Naive thymus-derived CD4-positive, alpha-beta T cell (primary cell): ENCODE measurements around the gene TSGA10. TPM values are rescaled to one million over a fixed set of nuclear protein-coding genes. Genes with fewer than 3 reads are reported as not detected.
"Not testable (repeated sequence)": the region's sequence is repeated elsewhere in the genome, so short reads cannot be mapped to it uniquely, and the experiment has no call there.

Source experiments
- ATAC-seq: fragments of 150-1000 bp; cut with Tn5 transposase; 2 replicates; pipeline ENCODE4 v1.10.0; 2021; ENCODE audit warnings: mild to moderate bottlenecking, moderate library complexity
- CTCF ChIA-PET: fragments of 350-600 bp; sonication (Branson Sonifier 250); formaldehyde crosslinking; loops from one replicate; lab custom pipeline; 2021; ENCODE audit warnings: antibody characterized with exemption; lab: Charles Lee
- POLR2A ChIA-PET: fragments of 350-600 bp; sonication (Branson Sonifier 250); formaldehyde crosslinking; loops from one replicate; lab custom pipeline; 2021; ENCODE audit warnings: antibody characterized with exemption, inconsistent platforms; lab: Charles Lee
- DNase-seq, 9 donors: peaks; one replicate each; pipeline versions ENCODE4 v3.0.0 to v3.0.0-alpha.2; 2020 to 2022; ENCODE audit warnings: mixed read lengths in 1 of 9
- H3K27ac ChIP-seq: one replicate; pipeline ENCODE4 v1.7.0; 2013; ENCODE audit warnings: mild to moderate bottlenecking, low read depth, low read length, moderate library complexity
- H3K27me3 ChIP-seq, 2 donors: one replicate each; pipeline ENCODE4 v1.7.0; 2013; ENCODE audit warnings: low read length in 2 of 2, mild to moderate bottlenecking in 2 of 2, moderate library complexity in 2 of 2; ENCODE audit not compliant: control insufficient read depth in 2 of 2, insufficient read depth in 2 of 2
- H3K36me3 ChIP-seq, 3 experiments: 1 replicate in 2 of 3; 2 replicates in 1 of 3; pipeline ENCODE4 v1.7.0; 2013; ENCODE audit warnings: low read length in 3 of 3, mild to moderate bottlenecking in 3 of 3, moderate library complexity in 1 of 3; ENCODE audit not compliant: insufficient read depth in 3 of 3, control insufficient read depth in 2 of 3
- H3K4me1 ChIP-seq, 2 donors: one replicate each; pipeline ENCODE4 v1.7.0; 2013; ENCODE audit warnings: low read length in 2 of 2, mild to moderate bottlenecking in 2 of 2, moderate library complexity in 1 of 2; ENCODE audit not compliant: control insufficient read depth in 2 of 2, insufficient read depth in 2 of 2
- H3K4me3 ChIP-seq: 2 replicates; pipeline ENCODE4 v1.7.0; 2013; ENCODE audit warnings: mild to moderate bottlenecking, low read length
- H3K9me3 ChIP-seq, 3 experiments: 1 replicate in 2 of 3; 2 replicates in 1 of 3; pipeline ENCODE4 v1.7.0; 2013; ENCODE audit warnings: low read length in 3 of 3; ENCODE audit not compliant: control insufficient read depth in 2 of 3
- H3K27ac Mint-ChIP-seq, 9 donors: one replicate each; pipeline ENCODE4 v1.8.0; 2020 to 2022; ENCODE audit warnings: mixed read lengths in 9 of 9, mild to moderate bottlenecking in 8 of 9, moderate library complexity in 5 of 9, inconsistent platforms in 2 of 9
- H3K27me3 Mint-ChIP-seq, 5 donors: one replicate each; pipeline ENCODE4 v1.8.0; 2021 to 2022; ENCODE audit warnings: mixed read lengths in 5 of 5, mild to moderate bottlenecking in 1 of 5
- H3K36me3 Mint-ChIP-seq, 5 donors: one replicate each; pipeline ENCODE4 v1.8.0; 2020 to 2022; ENCODE audit warnings: mixed read lengths in 5 of 5, mild to moderate bottlenecking in 3 of 5, inconsistent platforms in 1 of 5
- H3K4me1 Mint-ChIP-seq, 7 donors: one replicate each; pipeline ENCODE4 v1.8.0; 2020 to 2022; ENCODE audit warnings: mixed read lengths in 7 of 7, mild to moderate bottlenecking in 3 of 7, inconsistent platforms in 1 of 7
- H3K4me3 Mint-ChIP-seq, 10 donors: one replicate each; pipeline ENCODE4 v1.8.0; 2020 to 2022; ENCODE audit warnings: mild to moderate bottlenecking in 10 of 10, mixed read lengths in 10 of 10, moderate library complexity in 6 of 10, inconsistent platforms in 2 of 10
- H3K9me3 Mint-ChIP-seq, 11 donors: one replicate each; pipeline ENCODE4 v1.8.0; 2020 to 2022; ENCODE audit warnings: mixed read lengths in 11 of 11, mild to moderate bottlenecking in 4 of 11, inconsistent platforms in 1 of 11, moderate library complexity in 1 of 11
- intact Hi-C, 2 donors: fragments of 100-400 bp; cut with micrococcal nuclease; formaldehyde crosslinking; loops; one replicate each; pipeline ENCODE4 v1.15.1; 2023
- polyA plus RNA-seq, 2 donors: library from polyadenylated mRNA; unstranded; fragments of 300-500 nt; fragmentation: Illumina TruSeq; gene quantifications; one replicate each; pipeline ENCODE4 v1.2.3, GENCODE V29; 2021
- total RNA-seq, 6 experiments: library from RNA in 5 of 6; stranded (reverse) in 5 of 6; gene quantifications; 1 replicate in 5 of 6; 2 replicates in 1 of 6; pipeline ENCODE4 v1.2.3 and lab custom pipeline; 2021 to 2026

Gene TSGA10
- total and polyA plus RNA-seq, 7 experiments from 2014 or later, result 3.5 to 31.7 (median 18.6) TPM

- Mint-ChIP-seq H3K9me3 (peaks cover 1 to 34% (median 12%) of the 10 kb centered on the region in 11 donors), H3K27ac (peak overlapping the region in 1 of 9 donors; percentile 80), H3K36me3 (peaks cover 9 to 53% (median 27%) of the 10 kb centered on the region in 5 donors), H3K4me1 (peaks cover 7 to 33% (median 11%) of the 10 kb centered on the region in 7 donors)
- H3K27me3 Mint-ChIP-seq, CTCF ChIA-PET, H3K27ac ChIP-seq, H3K4me3 Mint-ChIP-seq, H3K9me3 ChIP-seq, H3K36me3 ChIP-seq, H3K4me3 ChIP-seq, H3K4me1 ChIP-seq, intact Hi-C loops, POLR2A ChIA-PET, DNase-seq, H3K27me3 ChIP-seq, ATAC-seq: not testable (repeated sequence)
Measured at GRCh38 chr2:99040736-99041300, 113.9 kb downstream of the TSGA10 start.

DNA sequence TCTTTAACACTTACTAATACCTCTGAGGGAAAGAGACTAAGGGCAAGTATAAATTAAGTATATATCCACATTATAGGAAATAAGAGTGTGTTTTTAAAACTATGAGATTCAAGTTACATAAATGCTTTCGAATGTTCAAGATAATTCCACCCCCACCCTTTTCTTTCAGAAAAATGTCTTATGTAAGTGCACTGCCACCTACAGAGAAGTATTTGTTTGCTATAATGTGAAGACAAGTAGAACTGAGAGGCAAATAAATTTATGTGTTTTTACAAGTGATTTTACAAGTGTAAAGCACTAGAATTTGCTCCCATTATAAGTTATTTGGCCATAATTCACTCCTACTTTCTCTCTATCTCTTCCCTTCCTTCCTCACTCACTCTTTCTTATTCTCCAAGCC lies 118.8 kb downstream of the TSGA10 start:
- peaks cover 7 to 40% (median 11%) of the 10 kb centered on the region in 7 donors for H3K4me1 Mint-ChIP-seq
- Histone ChIP-seq H3K27me3 (no peaks in the 10 kb centered on the region), H3K4me3 (no peak overlapping the region), H3K9me3 (no peaks in the 10 kb centered on the region), H3K4me1 (no peaks in the 10 kb centered on the region), H3K27ac (no peak overlapping the region), H3K36me3 (no peaks in the 10 kb centered on the region)
- ChIA-PET CTCF (no interaction called here), POLR2A (no interaction called here)
- no peak overlapping the region for H3K27ac Mint-ChIP-seq
- DNase-seq (no peak), ATAC-seq (no peak)
- H3K9me3 Mint-ChIP-seq, result peaks cover 0 to 17% (median 2%) of the 10 kb centered on the region in 11 donors
- intact Hi-C loops, result no loop called here
- peaks cover 0 to 34% (median 14%) of the 10 kb centered on the region in 5 donors for H3K36me3 Mint-ChIP-seq
- H3K4me3 Mint-ChIP-seq, result no peak overlapping the region
- H3K27me3 Mint-ChIP-seq, result no peaks in the 10 kb centered on the region

DNA sequence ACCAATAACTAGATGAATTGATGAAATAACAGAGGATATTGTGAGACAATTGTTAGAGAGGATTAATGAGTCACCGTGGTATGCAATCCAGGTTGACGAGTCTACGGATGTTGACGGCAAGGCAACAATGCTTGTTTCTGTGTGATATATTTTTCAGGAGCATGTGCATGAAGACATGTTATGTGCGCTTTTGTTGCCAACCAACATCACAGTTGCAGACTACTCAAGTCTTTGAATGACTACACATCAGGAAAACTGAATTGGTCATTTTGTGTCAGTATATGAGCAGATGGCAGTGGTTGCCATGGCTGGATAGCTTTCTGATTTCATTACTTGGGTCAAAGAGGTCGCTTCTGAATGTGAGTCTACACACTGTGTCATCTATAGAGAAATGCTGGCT lies 122.0 kb downstream of the TSGA10 start:
- no peak overlapping the region for H3K27ac Mint-ChIP-seq
- Histone ChIP-seq H3K27me3 (no peaks in the 10 kb centered on the region), H3K9me3 (no peaks in the 10 kb centered on the region), H3K36me3 (no peaks in the 10 kb centered on the region), H3K27ac (no peak overlapping the region), H3K4me1 (no peaks in the 10 kb centered on the region), H3K4me3 (no peak overlapping the region)
- intact Hi-C loops, result no loop called here
- ChIA-PET POLR2A (no interaction called here), CTCF (no interaction called here)
- H3K27me3 Mint-ChIP-seq, result no peaks in the 10 kb centered on the region
- ATAC-seq (no peak), DNase-seq (no peak)
- H3K9me3 Mint-ChIP-seq, result no peaks in the 10 kb centered on the region
- H3K4me1 Mint-ChIP-seq, result peaks cover 0 to 14% (median 0%) of the 10 kb centered on the region in 7 donors
- peaks cover 0 to 22% (median 9%) of the 10 kb centered on the region in 5 donors for H3K36me3 Mint-ChIP-seq
- H3K4me3 Mint-ChIP-seq, result no peak overlapping the region

DNA sequence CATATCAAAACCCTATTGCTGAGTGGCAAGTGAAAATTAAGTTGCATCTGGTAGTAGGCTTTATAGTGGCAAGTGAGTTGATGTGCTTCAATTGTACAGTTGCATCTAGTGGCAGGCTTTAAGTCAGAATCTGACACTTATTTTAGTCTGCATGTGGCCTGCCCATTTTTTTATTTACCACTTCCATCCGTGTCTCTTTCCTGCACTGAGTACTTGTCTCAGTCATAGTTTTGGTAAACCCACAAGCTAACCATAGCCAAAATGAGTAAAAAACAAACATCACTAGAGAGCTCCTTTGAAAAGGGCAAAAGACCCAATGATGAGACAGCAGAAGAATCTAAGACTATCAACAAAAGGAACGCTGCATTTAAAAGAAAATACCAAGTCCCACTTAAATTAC lies 122.7 kb downstream of the TSGA10 start:
- no peak overlapping the region for H3K4me3 ChIP-seq
- no peaks in the 10 kb centered on the region for H3K27me3 Mint-ChIP-seq
- H3K4me1 ChIP-seq, result no peaks in the 10 kb centered on the region
- H3K36me3 Mint-ChIP-seq, result peaks cover 3 to 22% (median 11%) of the 10 kb centered on the region in 5 donors
- no peaks in the 10 kb centered on the region for H3K36me3 ChIP-seq
- intact Hi-C loops, result no loop called here
- H3K9me3 ChIP-seq, result no peaks in the 10 kb centered on the region
- CTCF ChIA-PET, result no interaction called here
- DNase-seq (no peak), ATAC-seq (no peak)
- no peak overlapping the region for H3K27ac ChIP-seq
- peak overlapping the region in 1 of 10 donors; percentile 7 for H3K4me3 Mint-ChIP-seq
- H3K27ac Mint-ChIP-seq, result no peak overlapping the region
- H3K4me1 Mint-ChIP-seq, result peaks cover 0 to 14% (median 0%) of the 10 kb centered on the region in 7 donors
- POLR2A ChIA-PET, result no interaction called here
- H3K9me3 Mint-ChIP-seq, result peaks cover 0 to 4% (median 0%) of the 10 kb centered on the region in 11 donors
- no peaks in the 10 kb centered on the region for H3K27me3 ChIP-seq

- ATAC-seq, result no peak
- ChIA-PET POLR2A (no interaction called here), CTCF (no interaction called here)
Measured at GRCh38 chr2:99031481-99031880, 123.3 kb downstream of the TSGA10 start.

GRCh38 chr2:99028558-99028957 lies 126.2 kb downstream of the TSGA10 start:
- Mint-ChIP-seq H3K4me1 (peaks cover 0 to 14% (median 0%) of the 10 kb centered on the region in 7 donors), H3K36me3 (peaks cover 5 to 21% (median 16%) of the 10 kb centered on the region in 5 donors), H3K4me3 (no peak overlapping the region), H3K27ac (no peak overlapping the region), H3K27me3 (no peaks in the 10 kb centered on the region), H3K9me3 (peaks cover 0 to 14% (median 8%) of the 10 kb centered on the region in 11 donors)
- Histone ChIP-seq H3K36me3 (no peaks in the 10 kb centered on the region), H3K27ac (no peak overlapping the region), H3K4me1 (no peaks in the 10 kb centered on the region), H3K27me3 (no peaks in the 10 kb centered on the region), H3K4me3 (no peak overlapping the region), H3K9me3 (no peaks in the 10 kb centered on the region)
- POLR2A ChIA-PET, result interaction anchor here (0.6 kb wide), 1 partner anchor 288 kb away, joined by 5 read pairs; no protein-coding TSS in a partner anchor
- intact Hi-C loops, result no loop called here
- no peak for DNase-seq
- no peak for ATAC-seq
- CTCF ChIA-PET, result no interaction called here

More at GRCh38 chr2:99031481-99031880, 123.3 kb downstream of the TSGA10 start:
- peaks cover 5 to 22% (median 16%) of the 10 kb centered on the region in 5 donors for H3K36me3 Mint-ChIP-seq
- no peaks in the 10 kb centered on the region for H3K27me3 Mint-ChIP-seq
- no peaks in the 10 kb centered on the region for H3K27me3 ChIP-seq
- H3K9me3 ChIP-seq, result no peaks in the 10 kb centered on the region
- no peak overlapping the region for H3K4me3 ChIP-seq
- H3K4me1 ChIP-seq, result no peaks in the 10 kb centered on the region
- H3K9me3 Mint-ChIP-seq, result peaks cover 0 to 4% (median 0%) of the 10 kb centered on the region in 11 donors
- peak overlapping the region in 1 of 10 donors; percentile 7 for H3K4me3 Mint-ChIP-seq
- no peak overlapping the region for H3K27ac ChIP-seq
- H3K27ac Mint-ChIP-seq, result no peak overlapping the region
- H3K4me1 Mint-ChIP-seq, result peaks cover 0 to 14% (median 0%) of the 10 kb centered on the region in 7 donors
- DNase-seq, result no peak
- intact Hi-C loops, result no loop called here
- no peaks in the 10 kb centered on the region for H3K36me3 ChIP-seq

GRCh38 chr2:99027856-99028255 lies 126.9 kb downstream of the TSGA10 start:
- intact Hi-C loops, result no loop called here
- Histone ChIP-seq H3K9me3 (no peaks in the 10 kb centered on the region), H3K4me3 (no peak overlapping the region), H3K36me3 (no peaks in the 10 kb centered on the region), H3K4me1 (no peaks in the 10 kb centered on the region), H3K27me3 (no peaks in the 10 kb centered on the region), H3K27ac (no peak overlapping the region)
- no peak overlapping the region for H3K27ac Mint-ChIP-seq
- no peak overlapping the region for H3K4me3 Mint-ChIP-seq
- DNase-seq (no peak), ATAC-seq (no peak)
- H3K27me3 Mint-ChIP-seq, result no peaks in the 10 kb centered on the region
- peaks cover 0 to 14% (median 0%) of the 10 kb centered on the region in 7 donors for H3K4me1 Mint-ChIP-seq
- ChIA-PET POLR2A (no interaction called here), CTCF (no interaction called here)
- peaks cover 2 to 17% (median 9%) of the 10 kb centered on the region in 5 donors for H3K36me3 Mint-ChIP-seq
- peaks cover 0 to 14% (median 8%) of the 10 kb centered on the region in 11 donors for H3K9me3 Mint-ChIP-seq
